Stimulated activated CD8-positive, alpha-beta memory T cell treated with anti-CD3 and anti-CD28 coated beads, Interleukin-15, amount 100 ng/mL, for 1 hour (primary cell): ENCODE measurements around the gene SIGLEC9.

Experiments used
- DNase-seq: peaks from one replicate; pipeline ENCODE4 v3.0.0-alpha.2; 2020; ENCODE audit warnings: low read depth

The SIGLEC9 gene

GRCh38 chr19:51097166-51097738, 27.5 kb upstream of the SIGLEC9 start:
- DNase-seq, result peak; percentile 45

- no peak for DNase-seq
Observed at GRCh38 chr19:51097796-51098195, 26.9 kb upstream of the SIGLEC9 start.

- DNase-seq, result no peak
Observed at GRCh38 chr19:51098365-51099046, 26.2 kb upstream of the SIGLEC9 start.

GRCh38 chr19:51099047-51099382, 25.7 kb upstream of the SIGLEC9 start:
- no peak for DNase-seq

- DNase-seq, result no peak
Observed at GRCh38 chr19:51100601-51101000, 24.1 kb upstream of the SIGLEC9 start.

DNA sequence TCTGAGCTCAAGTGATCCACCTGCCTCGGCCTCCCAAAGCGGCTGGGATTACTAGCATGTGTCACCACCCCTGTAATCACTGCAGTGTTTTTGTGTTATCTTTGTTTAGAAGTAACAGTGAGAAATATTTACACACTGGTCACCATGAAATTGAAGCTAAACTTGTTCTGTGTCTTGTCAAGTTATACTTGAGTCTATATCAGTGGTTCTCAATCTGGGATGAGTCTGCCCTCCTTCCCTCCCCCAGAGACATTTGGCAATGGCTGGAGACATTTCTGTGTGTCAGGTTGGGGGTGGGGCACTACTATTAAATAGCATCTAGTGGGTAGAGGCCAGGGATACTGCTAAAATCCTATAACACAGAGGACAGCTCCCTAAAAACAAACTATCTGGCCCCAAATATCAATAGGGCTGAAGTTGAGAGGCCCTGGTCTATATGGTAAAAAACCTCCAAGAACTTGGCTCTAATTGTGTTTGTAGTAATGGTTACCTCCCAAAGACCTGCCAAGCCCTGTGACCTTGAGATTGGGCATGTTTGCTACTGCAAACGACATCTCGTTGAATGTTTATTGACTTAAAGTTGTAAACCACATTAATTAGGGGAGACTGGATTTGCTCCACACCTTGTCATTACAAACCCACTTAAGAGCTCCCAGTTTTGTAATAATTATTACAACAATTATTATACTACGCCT, 23.4 kb upstream of the SIGLEC9 start:
- no peak for DNase-seq

- DNase-seq, result no peak
Observed at GRCh38 chr19:51102991-51103390, 21.7 kb upstream of the SIGLEC9 start.

GRCh38 chr19:51103926-51104341, 20.8 kb upstream of the SIGLEC9 start:
- no peak for DNase-seq

DNA sequence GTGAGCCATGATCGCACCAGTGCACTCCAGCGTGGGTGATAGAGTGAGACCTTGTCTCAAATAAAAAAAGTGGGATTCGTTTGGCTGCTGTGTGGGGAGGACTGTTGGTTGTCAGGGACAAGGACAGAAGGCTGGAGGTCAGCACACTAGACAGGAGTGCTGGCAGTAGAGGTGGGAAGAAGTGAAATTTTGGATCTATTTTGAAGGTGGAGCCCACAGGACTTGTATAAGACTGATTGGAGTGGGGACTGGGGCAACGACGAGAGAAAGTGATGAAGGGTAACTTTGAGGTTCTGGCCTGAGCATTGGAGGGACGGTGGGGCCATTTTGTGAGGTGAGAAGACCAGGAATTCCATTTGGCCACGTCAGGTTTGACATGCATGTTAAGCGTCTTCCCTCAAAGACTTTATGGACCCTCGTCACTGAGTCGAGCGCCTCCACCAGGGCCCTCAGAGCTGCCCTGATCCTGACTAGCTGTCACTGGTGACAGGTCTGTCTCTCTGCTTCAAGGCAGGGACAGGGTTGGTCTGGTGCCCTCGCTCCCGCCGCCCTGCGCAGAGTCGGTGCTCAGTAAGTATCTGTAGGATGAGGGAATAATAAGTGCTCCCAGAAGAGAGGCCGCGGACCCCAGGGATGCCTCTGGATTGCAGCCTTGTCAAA, 17.2 kb upstream of the SIGLEC9 start:
- no peak for DNase-seq

GRCh38 chr19:51108066-51108804, 16.5 kb upstream of the SIGLEC9 start, which contains the start of gene CTU1:
Gene CTU1, minus strand, starts transcription at chr19:51108409. Its CDS starts 3,840 bp downstream, at chr19:51104569.
- DNase-seq, result peak; percentile 96

DNA sequence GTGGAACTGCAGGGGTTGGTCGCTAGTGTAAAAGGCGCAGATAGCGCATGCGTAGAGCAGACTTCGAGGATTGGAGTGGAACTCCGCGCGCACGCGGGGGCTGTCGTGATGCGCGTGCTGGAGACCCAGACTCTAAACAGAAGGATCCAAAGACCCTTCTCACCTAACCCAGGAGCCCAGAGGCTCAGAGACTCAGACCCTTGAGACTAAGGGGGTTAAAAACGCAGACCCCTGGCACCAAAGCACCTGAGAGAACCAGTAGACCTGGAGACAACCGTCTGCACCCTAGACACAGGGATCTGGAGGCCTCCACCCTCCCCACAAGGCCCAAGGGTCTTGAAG, 15.9 kb upstream of the SIGLEC9 start:
- DNase-seq, result no peak

DNA sequence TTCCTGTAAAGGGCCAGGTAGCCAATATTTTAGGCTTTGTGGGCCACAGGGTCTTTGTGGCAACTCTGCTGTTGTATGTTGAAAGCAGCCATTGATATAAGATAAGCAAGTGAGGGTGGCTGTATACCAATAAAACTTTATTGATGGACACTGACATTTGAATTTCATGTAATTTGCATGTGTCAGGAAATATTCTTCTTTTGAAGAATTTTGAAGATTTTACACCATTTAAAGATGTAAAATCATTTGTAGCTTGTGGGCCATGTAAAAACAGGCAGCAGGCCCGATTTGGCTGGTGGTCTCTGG, 14.1 kb upstream of the SIGLEC9 start:
- no peak for DNase-seq

DNA sequence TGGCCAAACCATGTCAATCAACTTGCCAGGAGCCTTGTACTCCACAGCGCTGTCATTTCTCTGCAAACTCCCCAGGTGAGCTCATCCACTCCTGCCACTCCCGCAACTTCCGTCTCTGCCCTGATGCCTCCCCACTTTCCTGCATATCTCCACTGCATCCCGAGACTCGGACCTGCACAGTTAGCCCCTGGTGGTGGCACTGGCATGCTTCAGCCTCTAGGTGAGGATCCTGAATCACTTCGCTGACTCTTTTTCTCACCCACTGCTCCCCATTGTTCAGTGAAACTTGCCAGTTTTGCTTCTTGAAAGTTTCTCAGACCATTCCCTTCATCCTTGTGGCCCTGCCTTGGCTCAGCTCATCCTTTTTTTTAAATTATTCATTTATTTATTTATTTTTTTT, 13.1 kb upstream of the SIGLEC9 start:
- DNase-seq, result no peak

GRCh38 chr19:51114087-51114729, 10.5 kb upstream of the SIGLEC9 start:
- DNase-seq, result no peak

DNA sequence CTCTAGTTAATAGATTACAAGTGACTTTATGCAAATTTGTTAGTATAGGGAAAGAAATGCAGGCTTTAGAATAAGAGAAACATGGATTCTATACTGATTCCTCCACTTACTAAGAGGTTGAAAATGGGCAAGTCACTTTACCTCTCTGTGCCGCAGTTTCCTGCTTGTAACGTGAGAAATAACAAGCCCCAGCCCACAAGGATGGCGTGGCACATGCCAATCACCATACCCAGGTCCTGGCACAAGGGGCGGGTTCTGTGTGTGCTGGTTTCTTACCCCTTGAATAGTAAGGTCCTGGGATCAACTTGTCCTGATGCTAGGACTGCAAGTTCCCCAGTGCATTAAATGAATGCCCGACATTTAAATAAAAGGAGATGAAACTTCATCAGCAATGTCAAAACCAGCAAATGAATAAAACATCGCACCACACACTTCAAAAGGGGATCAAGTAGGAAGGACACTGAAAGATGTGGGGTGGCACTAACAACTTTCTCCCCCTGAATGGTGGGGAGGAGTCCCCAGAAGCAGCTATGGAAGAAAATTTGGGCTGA, 7.9 kb upstream of the SIGLEC9 start:
- DNase-seq, result no peak

DNA sequence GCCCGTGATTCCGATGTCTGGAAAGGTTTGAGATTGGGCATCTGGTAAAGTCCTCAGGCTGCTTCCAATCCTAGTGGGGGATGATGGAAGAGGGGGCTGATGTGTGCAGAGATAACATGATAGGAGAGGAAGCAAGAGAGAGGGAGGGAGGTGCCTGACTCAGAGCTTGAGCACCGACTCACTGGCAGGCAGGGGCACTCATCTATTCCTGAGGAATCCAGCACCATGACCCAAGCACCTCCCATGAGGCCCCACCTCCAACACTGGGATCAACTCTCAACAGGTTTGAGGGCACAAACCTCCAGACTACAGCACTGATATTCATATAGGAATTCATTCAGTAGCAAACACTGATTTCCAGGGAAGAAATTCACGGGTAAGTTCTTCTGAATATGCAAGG, 5.6 kb upstream of the SIGLEC9 start:
- no peak for DNase-seq

DNA sequence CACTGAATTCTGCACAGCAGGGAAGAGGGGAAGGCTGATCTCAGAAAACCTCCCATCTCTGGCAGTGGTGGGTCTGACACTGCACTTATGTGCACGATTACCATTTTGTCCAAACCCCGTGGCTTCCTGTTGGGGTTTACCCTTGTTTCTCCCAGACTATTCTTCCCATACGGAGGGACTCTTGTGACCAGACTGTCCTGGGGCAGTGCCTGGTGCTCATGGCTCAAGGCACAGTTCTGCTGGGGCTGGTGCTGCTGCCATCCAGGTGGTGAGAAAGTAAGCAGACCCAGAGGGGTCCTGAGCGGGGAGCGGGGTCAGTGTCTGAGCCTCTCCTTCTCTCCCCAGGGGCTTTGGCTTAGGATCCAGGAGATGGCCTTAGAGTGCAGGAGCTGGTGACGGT, 5.1 kb upstream of the SIGLEC9 start:
- no peak for DNase-seq

GRCh38 chr19:51120160-51120559, 4.5 kb upstream of the SIGLEC9 start:
- no peak for DNase-seq

DNA sequence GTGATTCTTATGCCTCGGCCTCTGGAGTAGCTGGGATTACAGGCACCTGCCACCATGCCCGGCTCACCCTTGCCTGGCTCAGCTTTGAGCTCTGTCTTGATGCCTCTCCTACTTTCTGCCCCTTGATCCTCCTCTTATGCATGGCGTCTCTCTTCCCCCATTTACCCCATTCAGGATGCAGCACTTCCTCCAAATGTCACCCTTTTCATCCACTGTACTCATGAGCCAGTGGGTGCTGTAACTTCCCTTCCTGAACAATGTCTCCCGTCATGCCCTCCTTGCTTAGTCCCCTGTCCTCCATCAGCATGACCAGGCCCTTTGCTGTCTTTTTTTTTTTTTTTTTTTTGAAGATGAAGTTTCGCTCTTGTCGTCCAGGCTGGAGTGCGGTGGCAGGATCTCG, 3.4 kb upstream of the SIGLEC9 start:
- no peak for DNase-seq

DNA sequence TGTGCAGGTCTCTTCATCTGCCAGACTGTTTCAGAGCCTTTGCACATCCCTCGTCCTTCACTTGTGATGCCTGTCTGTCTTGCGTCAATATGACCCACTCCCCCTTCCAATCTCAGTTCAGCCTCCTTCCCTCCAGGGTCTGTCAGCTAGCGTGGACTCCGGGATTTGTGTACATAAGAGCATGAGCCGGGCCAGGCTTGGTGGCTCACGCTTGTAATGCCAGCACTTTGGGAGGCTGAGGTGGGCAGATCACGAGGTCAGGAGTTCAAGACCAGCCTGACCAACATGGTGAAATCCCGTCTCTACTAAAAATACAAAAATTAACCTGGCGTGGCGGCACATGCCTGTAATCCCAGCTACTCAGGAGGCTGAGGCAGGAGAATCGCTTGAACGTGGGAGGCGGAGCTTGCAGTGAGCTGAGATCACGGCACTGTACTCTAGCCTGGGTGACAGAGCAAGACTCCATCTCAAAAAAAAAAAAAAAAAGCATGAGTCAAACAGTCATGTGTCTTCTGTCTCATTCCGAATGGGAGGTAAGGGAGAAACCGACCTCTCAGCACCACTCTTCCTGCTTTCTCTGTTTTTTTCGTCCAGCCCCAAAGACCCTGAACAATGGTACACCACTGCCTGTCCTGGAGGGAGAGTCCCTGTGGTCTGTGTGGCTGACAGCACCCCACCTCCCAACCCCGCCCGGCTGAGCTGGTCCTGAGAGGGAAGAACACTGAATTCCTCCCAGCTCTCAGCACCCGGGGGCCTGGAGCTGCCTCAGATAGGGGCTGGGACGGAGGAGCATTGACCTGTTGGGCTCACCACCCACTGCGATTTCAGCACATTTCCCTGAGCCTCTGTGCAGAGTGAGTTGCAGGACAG, 2.4 kb upstream of the SIGLEC9 start:
- DNase-seq, result no peak

- no peak for DNase-seq
Observed at GRCh38 chr19:51123381-51123800, 1.3 kb upstream of the SIGLEC9 start.
